GM20000 (cell line): ENCODE results near the gene CKAP5.

Experiments used
- DNase-seq: peaks from one replicate; pipeline ENCODE4 v3.0.0; 2012; ENCODE audit warnings: low spot score
- TF ChIP-seq, protein P1 (sequence below): IDR thresholded peaks from 2 replicates; pipeline ENCODE4 v1.5.1; 2012; ENCODE audit warnings: mild to moderate bottlenecking, control low read depth; ENCODE audit errors: extremely low read depth, missing control alignments

The CKAP5 gene

DNA sequence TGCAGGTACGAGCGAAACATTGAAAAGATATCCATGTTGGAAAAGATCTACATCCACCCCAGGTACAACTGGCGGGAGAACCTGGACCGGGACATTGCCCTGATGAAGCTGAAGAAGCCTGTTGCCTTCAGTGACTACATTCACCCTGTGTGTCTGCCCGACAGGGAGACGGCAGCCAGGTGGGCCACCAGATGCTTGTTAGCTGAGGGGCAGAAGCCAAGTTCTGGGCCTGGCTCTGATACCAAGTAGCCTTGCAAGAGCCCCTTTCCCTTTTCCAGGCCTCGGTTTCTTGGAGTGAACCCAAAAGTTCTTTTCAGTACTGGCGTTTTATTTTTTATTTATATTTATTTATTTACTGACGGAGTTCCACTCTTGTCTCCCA, 117.4 kb downstream of the CKAP5 start:
- DNase-seq, result no peak
- TF ChIP-seq, protein P1, sequence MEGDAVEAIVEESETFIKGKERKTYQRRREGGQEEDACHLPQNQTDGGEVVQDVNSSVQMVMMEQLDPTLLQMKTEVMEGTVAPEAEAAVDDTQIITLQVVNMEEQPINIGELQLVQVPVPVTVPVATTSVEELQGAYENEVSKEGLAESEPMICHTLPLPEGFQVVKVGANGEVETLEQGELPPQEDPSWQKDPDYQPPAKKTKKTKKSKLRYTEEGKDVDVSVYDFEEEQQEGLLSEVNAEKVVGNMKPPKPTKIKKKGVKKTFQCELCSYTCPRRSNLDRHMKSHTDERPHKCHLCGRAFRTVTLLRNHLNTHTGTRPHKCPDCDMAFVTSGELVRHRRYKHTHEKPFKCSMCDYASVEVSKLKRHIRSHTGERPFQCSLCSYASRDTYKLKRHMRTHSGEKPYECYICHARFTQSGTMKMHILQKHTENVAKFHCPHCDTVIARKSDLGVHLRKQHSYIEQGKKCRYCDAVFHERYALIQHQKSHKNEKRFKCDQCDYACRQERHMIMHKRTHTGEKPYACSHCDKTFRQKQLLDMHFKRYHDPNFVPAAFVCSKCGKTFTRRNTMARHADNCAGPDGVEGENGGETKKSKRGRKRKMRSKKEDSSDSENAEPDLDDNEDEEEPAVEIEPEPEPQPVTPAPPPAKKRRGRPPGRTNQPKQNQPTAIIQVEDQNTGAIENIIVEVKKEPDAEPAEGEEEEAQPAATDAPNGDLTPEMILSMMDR, result no peak

DNA sequence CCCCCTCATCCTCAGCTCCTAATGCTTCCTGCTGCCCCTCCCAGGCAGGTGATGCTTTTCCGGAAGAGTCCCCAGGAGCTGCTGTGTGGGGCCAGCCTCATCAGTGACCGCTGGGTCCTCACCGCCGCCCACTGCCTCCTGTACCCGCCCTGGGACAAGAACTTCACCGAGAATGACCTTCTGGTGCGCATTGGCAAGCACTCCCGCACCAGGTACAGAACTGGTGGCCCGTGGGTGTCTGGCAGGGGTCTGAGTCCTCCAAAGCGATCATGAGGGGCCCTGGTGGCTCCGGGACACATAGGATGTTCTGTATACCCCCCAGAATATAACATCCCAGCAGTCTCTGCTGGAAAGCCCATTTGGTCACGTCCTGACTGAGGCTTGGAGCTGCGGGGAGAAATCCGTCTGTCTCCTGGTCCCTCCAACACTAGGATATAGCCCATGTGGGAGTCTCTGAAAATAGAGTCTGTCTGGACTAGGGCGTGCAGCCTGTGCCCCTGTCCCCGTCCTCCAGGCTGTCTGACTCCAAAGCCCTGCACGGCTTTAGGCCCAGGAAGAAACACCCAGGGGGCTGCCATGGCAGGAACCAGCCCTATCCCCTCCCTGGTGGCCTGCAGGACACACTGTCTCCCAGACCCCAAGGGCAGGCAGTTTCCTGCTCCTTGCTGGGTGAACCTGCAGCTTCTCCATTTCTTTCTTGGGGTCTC, 118.0 kb downstream of the CKAP5 start:
- no peak for DNase-seq
- TF ChIP-seq, protein P1, result no peak

DNA sequence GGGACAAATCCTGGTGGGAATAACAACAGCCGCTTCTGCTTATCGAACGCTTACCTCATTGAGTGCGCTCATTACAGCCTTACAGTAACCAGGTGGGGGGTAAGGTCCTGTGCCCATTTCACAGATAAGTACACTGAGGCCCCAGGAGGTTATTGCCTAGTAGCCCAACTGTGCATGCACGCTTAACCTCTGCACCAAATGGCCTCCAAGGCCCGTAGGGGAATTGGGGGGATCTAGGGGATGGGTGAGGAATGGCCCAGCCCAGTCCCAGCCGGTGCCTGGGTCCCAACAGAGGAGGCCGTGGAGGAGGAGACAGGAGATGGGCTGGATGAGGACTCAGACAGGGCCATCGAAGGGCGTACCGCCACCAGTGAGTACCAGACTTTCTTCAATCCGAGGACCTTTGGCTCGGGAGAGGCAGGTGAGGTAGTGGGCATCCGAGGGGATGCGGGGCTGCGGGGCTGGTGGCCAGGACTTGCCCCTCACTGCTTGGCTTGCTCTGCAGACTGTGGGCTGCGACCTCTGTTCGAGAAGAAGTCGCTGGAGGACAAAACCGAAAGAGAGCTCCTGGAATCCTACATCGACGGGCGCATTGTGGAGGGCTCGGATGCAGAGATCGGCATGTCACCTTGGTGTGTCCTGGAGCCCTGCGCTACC, 119.7 kb downstream of the CKAP5 start:
- DNase-seq, result no peak
- TF ChIP-seq, protein P1, result no peak

DNA sequence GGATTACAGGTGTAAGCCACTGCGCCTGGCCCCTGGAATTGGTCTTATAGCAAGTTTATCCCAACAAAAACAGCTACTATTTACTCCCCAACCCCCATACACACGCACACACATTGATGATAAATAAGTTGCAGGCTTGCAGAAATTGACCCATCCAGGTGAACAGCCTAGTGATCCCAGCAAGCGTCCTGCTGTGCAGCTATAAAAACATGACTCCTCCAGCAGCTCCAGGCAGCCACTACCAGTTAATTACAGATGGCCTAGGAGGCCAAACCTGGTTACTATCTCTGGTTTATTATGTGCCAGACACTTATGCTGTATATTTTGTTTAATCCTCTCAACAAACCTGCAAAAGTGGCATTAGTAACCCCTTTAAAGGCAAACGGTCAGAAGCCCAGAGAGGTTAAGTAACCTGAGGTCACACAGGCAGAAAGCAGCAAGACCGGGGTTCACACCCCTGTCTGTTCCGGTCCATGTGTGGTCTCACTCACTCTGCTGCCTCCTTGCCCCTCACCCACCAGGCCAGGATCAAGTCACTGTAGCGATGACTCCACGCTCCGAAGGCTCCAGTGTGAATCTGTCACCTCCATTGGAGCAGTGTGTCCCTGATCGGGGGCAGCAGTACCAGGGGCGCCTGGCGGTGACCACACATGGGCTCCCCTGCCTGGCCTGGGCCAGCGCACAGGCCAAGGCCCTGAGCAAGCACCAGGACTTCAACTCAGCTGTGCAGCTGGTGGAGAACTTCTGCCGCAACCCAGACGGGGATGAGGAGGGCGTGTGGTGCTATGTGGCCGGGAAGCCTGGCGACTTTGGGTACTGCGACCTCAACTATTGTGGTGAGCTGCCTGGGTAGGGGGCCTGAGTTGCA, 120.5 kb downstream of the CKAP5 start:
- DNase-seq, result no peak

DNA sequence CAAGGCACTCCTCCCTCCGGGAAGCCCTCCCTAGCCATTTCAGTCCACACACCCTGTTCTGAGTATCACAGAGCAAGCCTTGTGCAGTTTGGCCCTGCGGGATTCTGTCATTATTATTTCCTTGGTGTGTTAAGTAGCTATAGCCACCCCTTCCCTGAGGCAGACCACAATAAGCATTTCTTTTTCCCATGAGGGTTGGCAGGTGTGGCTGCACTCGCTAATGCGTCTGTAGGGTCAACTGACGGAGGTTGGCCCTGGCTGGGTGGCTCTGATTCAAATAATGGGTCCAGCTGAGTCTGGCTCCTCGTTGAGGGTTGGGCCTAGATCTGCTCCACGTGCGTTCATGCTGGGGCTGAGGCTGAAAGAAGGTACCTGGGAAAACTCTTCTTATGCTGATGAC, 122.0 kb downstream of the CKAP5 start:
- no peak for DNase-seq
- TF ChIP-seq, protein P1, result no peak

More for the DNA sequence above, 120.5 kb downstream of the CKAP5 start:
- TF ChIP-seq, protein P1, result no peak

DNA sequence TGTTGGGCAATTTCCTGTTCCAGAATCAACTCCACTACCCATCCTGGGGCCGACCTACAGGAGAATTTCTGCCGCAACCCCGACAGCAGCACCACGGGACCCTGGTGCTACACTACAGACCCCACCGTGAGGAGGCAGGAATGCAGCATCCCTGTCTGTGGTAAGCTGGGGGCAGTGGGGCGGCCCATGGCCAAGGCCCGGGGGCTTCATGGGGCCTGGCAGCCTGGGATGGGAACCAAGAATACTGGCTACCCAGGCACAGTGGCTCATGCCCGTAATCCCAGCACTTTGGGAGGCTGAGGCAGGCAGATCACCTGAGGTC, 122.8 kb downstream of the CKAP5 start:
- TF ChIP-seq, protein P1, result no peak

More for the DNA sequence above, 122.8 kb downstream of the CKAP5 start:
- no peak for DNase-seq
